A673 (cell line): ENCODE results near the gene TRAF4. TPM values are rescaled to one million over a fixed set of nuclear protein-coding genes. Genes with fewer than 3 reads are reported as not detected.

ENCODE experiments used
- BruUV-seq: library from RNA; stranded (reverse); fragments of 400-500 nt; replicated peaks from 2 replicates; lab custom pipeline; 2021; lab: Mats Ljungman, UMichigan
- CTCF ChIA-PET: fragments of 300-600 bp; sonication (Branson Sonifier 250); formaldehyde crosslinking; loops from one replicate; lab custom pipeline; 2022; ENCODE audit warnings: antibody characterized with exemption; lab: Charles Lee
- POLR2A ChIA-PET: fragments of 300-600 bp; sonication (Branson Sonifier 250); formaldehyde crosslinking; loops from one replicate; lab custom pipeline; 2022; ENCODE audit warnings: antibody characterized with exemption; ENCODE audit not compliant: low non-redundant PET; lab: Charles Lee
- DNase-seq: peaks from one replicate; pipeline ENCODE4 v3.0.0-alpha.2; 2015; ENCODE audit warnings: low spot score
- H3K27ac ChIP-seq: fragments of 200-600 bp; sonication (generic); 2 replicates; pipeline ENCODE4 v1.5.1; 2016; ENCODE audit warnings: mixed run types, low read depth, mild to moderate bottlenecking, mixed read lengths, antibody characterized with exemption, low read length; ENCODE audit not compliant: poor library complexity, severe bottlenecking
- H3K27me3 ChIP-seq: fragments of 200-600 bp; sonication (generic); replicated peaks from 2 replicates; pipeline ENCODE4 v1.6.1; 2017; ENCODE audit warnings: mixed run types, low read depth, mild to moderate bottlenecking, mixed read lengths, antibody characterized with exemption, low read length; ENCODE audit not compliant: insufficient read depth, poor library complexity
- H3K36me3 ChIP-seq: fragments of 200-600 bp; sonication (generic); 2 replicates; pipeline ENCODE4 v1.6.1; 2016; ENCODE audit warnings: mixed run types, mild to moderate bottlenecking, mixed read lengths, antibody characterized with exemption, low read length; ENCODE audit not compliant: insufficient read depth, poor library complexity, severe bottlenecking
- H3K4me1 ChIP-seq: fragments of 200-600 bp; sonication (generic); 2 replicates; pipeline ENCODE4 v1.6.1; 2017; ENCODE audit warnings: mixed run types, mild to moderate bottlenecking, mixed read lengths, antibody characterized with exemption, low read length; ENCODE audit not compliant: insufficient read depth, poor library complexity, severe bottlenecking
- H3K4me3 ChIP-seq: fragments of 200-600 bp; sonication (generic); 2 replicates; pipeline ENCODE4 v1.5.1; 2016; ENCODE audit warnings: low read depth, mixed run types, mild to moderate bottlenecking, mixed read lengths, low read length; ENCODE audit not compliant: poor library complexity, severe bottlenecking
- H3K9me3 ChIP-seq: fragments of 200-600 bp; sonication (generic); 2 replicates; pipeline ENCODE4 v1.6.1; 2016; ENCODE audit warnings: mixed run types, low read depth, mild to moderate bottlenecking, mixed read lengths, antibody characterized with exemption, low read length; ENCODE audit not compliant: poor library complexity, severe bottlenecking
- CTCF ChIP-seq: fragments of 300-800, 200-600 bp; sonication (generic); conservative IDR thresholded peaks from 2 replicates; pipeline ENCODE4 v1.5.1; 2017; ENCODE audit warnings: low read depth, mild to moderate bottlenecking, antibody characterized with exemption, low read length, moderate library complexity, mixed read lengths
- EZH2 ChIP-seq: fragments of 200-600 bp; sonication (generic); IDR thresholded peaks from 2 replicates; pipeline ENCODE4 v1.6.1; 2017; ENCODE audit warnings: borderline replicate concordance, low read depth, mild to moderate bottlenecking, mixed read lengths, antibody characterized with exemption, low read length; ENCODE audit not compliant: poor library complexity, severe bottlenecking
- intact Hi-C: fragments of 100-400 bp; cut with micrococcal nuclease; formaldehyde crosslinking; loops from one replicate; pipeline ENCODE4 v1.10.0; 2022; ENCODE audit not compliant: unreplicated experiment
- total RNA-seq: library from RNA; stranded (reverse); gene quantifications from 2 replicates; pipeline ENCODE4 v1.2.3, GENCODE V29; 2021

The TRAF4 gene
- total RNA-seq, 1 experiment from 2014 or later, result 128 TPM

GRCh38 chr17:28796062-28796461, 52.3 kb downstream of the TRAF4 start:
- BruUV-seq, result no TSS peak
- H3K27me3 ChIP-seq, result no peaks in the 10 kb centered on the region
- no peaks in the 10 kb centered on the region for H3K36me3 ChIP-seq
- no peak for TF ChIP-seq CTCF
- no peak for TF ChIP-seq EZH2
- CTCF ChIA-PET, result interaction anchor here (0.6 kb wide), 1 partner anchor 83 kb away, joined by 3 read pairs; no protein-coding TSS in a partner anchor
- no peak for DNase-seq
- H3K9me3 ChIP-seq, result no peaks in the 10 kb centered on the region
- H3K4me3 ChIP-seq, result no peak overlapping the region
- peaks cover 19% of the 10 kb centered on the region for H3K4me1 ChIP-seq
- intact Hi-C loops, result loop anchor here (5.0 to 10.0 kb wide), 2 partner anchors 34 to 59 kb away; partner anchors contain the start of gene ERAL1
- H3K27ac ChIP-seq, result no peak overlapping the region
- POLR2A ChIA-PET, result no interaction called here

Other genes with a start within 250 kb of the TRAF4 start
- not detected in 2 replicates for gene FOXN1, start 237.7 kb upstream of the TRAF4 start, total RNA-seq
- 44.6 and 46.8 TPM in 2 replicates for gene UNC119, start 191.4 kb upstream of the TRAF4 start, total RNA-seq
- 51.6 and 64.8 TPM in 2 replicates for gene PIGS, start 172.5 kb upstream of the TRAF4 start, total RNA-seq
- 9.7 and 12.0 TPM in 2 replicates for gene ALDOC, start 167.1 kb upstream of the TRAF4 start, total RNA-seq
- gene SPAG5, start 145.0 kb upstream of the TRAF4 start, total RNA-seq, result 213 and 219 TPM in 2 replicates
- gene RSKR, start 129.8 kb upstream of the TRAF4 start, total RNA-seq, result 34.6 and 36.8 TPM in 2 replicates
- 176 and 198 TPM in 2 replicates for gene BLTP2, start 98.9 kb upstream of the TRAF4 start, total RNA-seq
- 41.1 and 41.6 TPM in 2 replicates for gene SDF2, start 82.1 kb upstream of the TRAF4 start, total RNA-seq
- 103 and 105 TPM in 2 replicates for gene SUPT6H, start 81.8 kb upstream of the TRAF4 start, total RNA-seq
- gene PROCA1, start 32.1 kb upstream of the TRAF4 start, total RNA-seq, result 4.6 and 7.8 TPM in 2 replicates
- 158 and 165 TPM in 2 replicates for gene RAB34, start 26.1 kb upstream of the TRAF4 start, total RNA-seq
- 1,563 and 1,683 TPM in 2 replicates for gene RPL23A, start 24.0 kb upstream of the TRAF4 start, total RNA-seq
- gene TLCD1, start 17.8 kb upstream of the TRAF4 start, total RNA-seq, result 3.8 and 7.8 TPM in 2 replicates
- gene NEK8, start 15.2 kb upstream of the TRAF4 start, total RNA-seq, result 3.9 and 4.2 TPM in 2 replicates
- 27.3 and 31.8 TPM in 2 replicates for gene FAM222B, start 98.8 kb downstream of the TRAF4 start, total RNA-seq
- gene ERAL1, start 111.0 kb downstream of the TRAF4 start, total RNA-seq, result 80.5 and 85.2 TPM in 2 replicates
- gene FLOT2, start 153.7 kb downstream of the TRAF4 start, total RNA-seq, result 79.1 and 112 TPM in 2 replicates
- gene DHRS13, start 159.1 kb downstream of the TRAF4 start, total RNA-seq, result 37.3 and 41.9 TPM in 2 replicates
- gene PHF12, start 207.5 kb downstream of the TRAF4 start, total RNA-seq, result 63.3 and 73.4 TPM in 2 replicates